ENCODE data around the gene EPB41L2.

EPB41L2 gene

GRCh38 chr6:130858498-130859160, 204.4 kb downstream of the EPB41L2 start:
- DNase-seq, result no peak

- DNase-seq, result no peak
Measured at GRCh38 chr6:130858054-130858453, 205.0 kb downstream of the EPB41L2 start.

- no peak for DNase-seq
Measured at GRCh38 chr6:130853555-130854183, 209.4 kb downstream of the EPB41L2 start.

- DNase-seq, result no peak
Measured at GRCh38 chr6:130852844-130853554, 210.0 kb downstream of the EPB41L2 start.

- no peak for DNase-seq
Measured at GRCh38 chr6:130851026-130851425, 212.0 kb downstream of the EPB41L2 start.

GRCh38 chr6:130849594-130849993, 213.5 kb downstream of the EPB41L2 start:
- no peak for DNase-seq

GRCh38 chr6:130848945-130849344, 214.1 kb downstream of the EPB41L2 start:
- DNase-seq, result no peak

DNA sequence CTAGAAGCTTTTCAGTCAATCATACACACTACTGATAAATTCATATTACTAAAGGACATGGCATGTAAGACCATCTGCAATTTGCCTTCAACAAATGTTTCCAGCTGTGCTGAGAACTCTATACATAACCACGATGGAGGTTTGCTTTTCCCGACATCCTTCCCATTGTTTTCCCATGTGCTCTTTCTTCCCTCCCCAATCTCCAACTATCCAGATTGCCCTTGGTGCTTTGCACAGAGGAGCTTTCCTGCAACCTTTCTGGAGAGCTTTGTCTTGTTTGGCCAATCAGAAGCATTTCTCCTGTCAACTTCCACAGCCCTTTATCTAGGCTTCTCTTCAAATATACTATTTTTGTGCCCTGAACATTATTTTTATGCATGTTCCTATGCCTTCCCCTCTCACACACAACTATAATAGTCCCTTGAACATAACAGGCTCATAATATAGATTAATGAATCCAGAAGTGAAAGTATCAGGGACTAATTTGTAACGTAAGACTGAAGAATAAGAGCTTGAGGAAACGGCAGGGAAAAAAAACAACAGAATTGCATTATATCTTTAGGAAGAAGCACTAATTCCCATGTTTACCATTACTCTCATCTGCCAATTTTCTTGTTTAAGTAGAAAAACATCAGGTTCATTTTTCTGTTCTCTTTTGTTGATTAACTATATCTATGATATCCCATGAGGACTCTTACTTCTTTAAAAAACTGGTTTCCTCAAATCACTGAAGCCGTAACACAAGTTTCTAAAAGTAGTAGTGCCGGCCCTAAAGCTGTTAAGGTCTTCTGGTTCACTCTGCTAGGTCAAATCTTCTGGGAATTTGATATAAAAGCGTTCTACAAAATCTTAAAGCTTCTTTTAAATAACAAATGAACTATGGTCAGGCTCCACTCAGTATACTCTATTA, 215.8 kb downstream of the EPB41L2 start:
- no peak for DNase-seq

DNA sequence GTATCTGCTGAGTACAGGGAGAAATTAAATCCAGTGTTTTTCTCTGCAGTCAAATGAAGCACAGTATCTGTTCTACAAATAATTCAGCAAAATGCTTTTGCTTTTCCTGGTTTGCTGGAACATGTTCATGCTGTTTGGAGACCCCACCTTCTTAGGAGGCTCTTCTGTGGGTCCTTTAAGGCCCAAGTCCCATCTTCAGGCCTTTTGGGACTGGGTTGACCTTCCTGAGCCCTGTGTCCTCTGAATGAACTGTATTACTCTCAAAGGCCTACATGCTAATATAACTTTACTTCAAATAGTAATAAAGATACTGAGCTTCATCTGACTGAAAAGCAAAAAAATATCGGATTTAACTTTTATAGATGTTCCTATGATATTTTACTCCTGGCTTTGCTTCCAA, 216.5 kb downstream of the EPB41L2 start:
- no peak for DNase-seq

DNA sequence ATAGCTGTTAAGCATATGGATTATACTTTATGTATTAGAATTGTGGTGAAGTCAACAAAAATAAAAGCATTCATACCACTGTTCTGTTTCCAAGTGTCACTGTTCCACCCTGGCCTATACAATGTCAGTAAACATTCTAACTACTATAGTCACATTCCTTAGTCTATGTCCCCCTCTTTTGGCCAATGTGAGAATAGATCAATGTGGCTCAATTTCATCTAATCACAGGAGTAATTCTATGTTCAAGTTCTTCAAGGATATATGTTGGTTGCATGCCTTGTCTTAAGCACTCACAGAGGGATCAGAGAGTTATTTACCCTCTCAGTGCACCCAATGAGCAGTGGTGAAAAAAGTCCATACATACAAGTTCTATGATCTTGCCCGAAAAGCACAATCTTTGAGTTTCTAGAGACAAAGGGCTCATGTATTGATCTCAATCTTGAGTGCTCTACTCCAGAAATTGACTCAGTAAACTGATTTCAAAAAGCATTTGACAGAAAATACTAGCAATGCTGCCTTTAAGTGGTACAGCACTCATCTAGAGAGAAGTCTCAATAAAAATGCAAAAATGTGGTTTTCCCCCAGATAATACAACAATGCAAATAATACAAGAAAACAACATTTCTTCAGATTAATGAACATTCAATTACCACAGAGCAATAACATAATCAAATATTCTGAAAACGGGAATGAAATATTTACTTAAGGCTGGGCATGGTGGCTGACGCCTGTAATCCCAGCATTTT, 219.3 kb downstream of the EPB41L2 start:
- DNase-seq, result no peak

DNA sequence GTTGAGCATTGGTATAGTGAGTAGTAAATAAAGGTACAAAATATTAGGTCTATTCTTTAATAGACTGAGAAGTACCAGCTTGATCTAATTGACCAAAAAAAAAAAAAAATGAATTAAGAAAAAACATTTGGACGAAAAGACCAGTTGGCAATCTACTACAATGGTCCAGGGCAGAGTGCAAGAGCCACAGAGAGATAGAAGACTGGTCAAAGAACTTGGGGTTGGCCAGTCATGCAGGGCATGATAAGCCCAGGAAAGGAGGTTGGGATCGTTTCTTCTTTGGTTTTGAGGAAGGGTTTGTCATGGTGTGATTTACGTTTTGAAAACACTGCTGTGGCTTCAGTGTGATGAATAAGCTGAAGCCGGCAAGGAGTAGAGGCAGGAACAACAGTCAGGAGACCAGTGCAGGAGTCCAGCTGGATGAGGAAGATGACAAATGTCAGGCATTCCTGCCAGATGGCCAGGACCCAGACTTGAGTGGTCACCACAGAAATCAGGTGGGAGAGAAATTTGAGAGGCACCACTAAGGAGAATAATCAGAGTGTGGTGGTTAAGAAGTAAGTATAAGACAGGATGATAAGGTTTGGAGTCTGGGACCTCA, 221.8 kb downstream of the EPB41L2 start:
- DNase-seq, result no peak

GRCh38 chr6:130840050-130840449, 223.0 kb downstream of the EPB41L2 start:
- no peak for DNase-seq

DNA sequence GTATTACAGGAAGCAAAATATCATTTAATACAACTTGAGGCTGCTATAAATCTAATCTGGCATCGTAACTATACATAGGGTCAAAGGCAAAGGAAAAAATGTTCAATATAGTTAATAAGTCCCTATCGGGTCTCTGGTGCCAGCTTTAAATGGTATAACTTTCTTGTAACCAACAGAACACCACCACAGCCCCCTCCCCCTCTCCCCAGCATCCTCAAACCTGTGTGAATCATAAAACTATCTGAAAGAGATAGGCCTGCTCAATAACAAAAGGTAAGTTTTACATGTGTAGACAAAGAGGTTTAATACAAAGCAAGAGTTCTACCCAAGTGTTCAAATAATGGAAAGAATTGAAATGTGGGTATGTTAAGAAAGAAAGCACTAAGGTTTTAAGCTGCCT, 223.7 kb downstream of the EPB41L2 start:
- no peak for DNase-seq

DNA sequence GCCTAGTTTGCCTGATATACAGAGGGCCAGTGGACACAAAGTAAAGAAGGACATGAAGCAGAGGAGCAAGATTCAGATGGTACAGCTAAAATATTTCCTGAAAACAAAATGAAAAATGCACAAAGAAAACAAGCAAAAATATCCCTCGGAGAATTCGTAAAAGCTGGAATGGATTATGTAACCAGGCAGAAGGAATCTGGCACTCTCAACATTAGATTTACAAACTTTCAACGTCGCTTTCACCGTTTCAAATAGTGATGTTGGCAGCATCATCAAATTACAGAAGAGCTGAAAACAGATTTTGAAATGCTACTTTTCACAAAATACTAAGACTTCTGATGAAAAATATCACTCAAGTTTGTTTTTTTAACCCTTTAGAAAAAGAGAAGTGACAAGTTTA, 224.1 kb downstream of the EPB41L2 start:
- DNase-seq, result no peak

DNA sequence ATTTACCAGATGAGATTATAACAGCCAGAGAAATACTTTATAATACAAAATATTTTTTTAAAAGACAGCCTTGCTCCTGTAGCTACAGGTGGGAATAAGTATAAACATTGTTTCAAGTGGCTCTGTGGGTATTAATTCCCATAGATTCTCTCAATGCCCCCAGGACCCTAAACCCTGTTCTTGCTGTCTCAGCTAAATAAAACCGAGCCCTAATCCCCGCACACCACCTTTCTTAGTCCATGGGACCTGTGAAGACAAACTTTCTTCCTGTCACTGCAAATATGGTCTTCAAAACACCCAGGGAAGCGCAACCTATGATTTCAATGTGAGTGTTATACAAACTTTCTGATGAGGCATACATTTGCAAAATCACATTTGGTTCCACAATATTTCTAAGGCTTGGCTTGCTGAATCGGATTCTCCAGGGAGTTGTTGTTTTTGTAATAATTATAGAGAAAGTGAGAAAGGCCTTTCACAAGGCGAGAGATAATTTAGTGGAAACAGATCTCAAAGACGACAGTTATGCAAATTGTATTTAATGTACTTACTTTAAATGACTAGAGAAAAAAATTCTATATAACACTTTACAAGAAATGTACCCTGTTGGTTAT, 224.7 kb downstream of the EPB41L2 start:
- no peak for DNase-seq

- no peak for DNase-seq
Measured at GRCh38 chr6:130837067-130837466, 226.0 kb downstream of the EPB41L2 start.

GRCh38 chr6:130836055-130836640, 226.9 kb downstream of the EPB41L2 start:
- no peak for DNase-seq

DNA sequence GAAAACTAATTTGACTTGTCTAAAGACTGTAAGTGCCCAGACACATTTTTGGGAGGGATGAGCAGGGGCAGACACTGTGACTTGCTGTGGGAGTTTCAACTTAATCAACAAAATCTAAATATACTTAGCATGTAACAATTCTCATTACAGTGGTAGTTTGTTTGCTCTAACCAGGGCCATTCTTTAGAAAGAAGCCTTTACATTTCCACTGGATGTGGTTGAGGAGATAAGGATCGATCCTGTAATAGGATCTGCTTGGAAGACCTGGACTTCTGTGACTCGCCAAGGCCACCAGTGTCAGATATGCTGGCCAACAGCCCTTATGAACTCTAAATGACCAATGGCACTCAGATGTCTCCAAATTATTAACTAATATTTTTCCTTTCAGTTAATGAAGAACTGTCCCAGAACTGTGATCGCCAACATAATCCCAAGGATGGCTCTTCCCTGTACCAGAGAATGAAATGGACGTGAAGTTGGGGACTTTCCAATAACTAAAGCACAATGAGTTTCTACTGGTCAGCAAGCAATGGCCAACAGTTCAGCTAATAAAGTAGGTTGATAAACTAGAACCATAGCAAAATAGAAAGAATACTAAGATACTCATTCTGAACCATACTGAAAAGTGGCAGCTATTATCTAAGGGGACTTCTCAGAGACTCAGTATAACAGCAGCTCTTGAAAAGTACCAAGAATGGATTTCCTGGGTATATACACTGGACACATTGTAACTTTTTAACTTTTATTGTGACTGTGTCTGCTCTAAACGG, 228.4 kb downstream of the EPB41L2 start:
- DNase-seq, result no peak

GRCh38 chr6:130833569-130833968, 229.5 kb downstream of the EPB41L2 start:
- no peak for DNase-seq

- no peak for DNase-seq
Measured at GRCh38 chr6:130831607-130832006, 231.4 kb downstream of the EPB41L2 start.
